ENCODE data around the gene NOSTRIN.

Gene NOSTRIN

GRCh38 chr2:168801961-168802858 is at the start of gene NOSTRIN:
NOSTRIN (plus strand) TSS chr2:168802637; CDS start chr2:168802647, 10 bp downstream.
- no peak for TF ChIP-seq CTCF (IDR thresholded peaks at IDR 0.05)

GRCh38 chr2:168753765-168754329 is 48.6 kb upstream of the NOSTRIN start:
- no peak for DNase-seq
- no peak for TF ChIP-seq CTCF (IDR thresholded peaks at IDR 0.05)
- Mint-ChIP-seq H3K9me3 (no peaks in the 10 kb centered on the region), H3K27me3 (ENCODE audit: low read depth, poor library complexity) (no peaks in the 10 kb centered on the region), H3K4me1 (peaks cover 27% of the 10 kb centered on the region), H3K4me3 (no peak overlapping the region), H3K36me3 (ENCODE audit: low read depth) (peaks cover 18% of the 10 kb centered on the region), H3K27ac (no peak overlapping the region)

More at GRCh38 chr2:168801961-168802858, at the start of gene NOSTRIN:
- Mint-ChIP-seq H3K4me3 (no peak within 1 kb of the TSS), H3K27me3 (ENCODE audit: low read depth, poor library complexity) (no peaks in the 10 kb centered on the region), H3K36me3 (ENCODE audit: low read depth) (no peaks in the 10 kb centered on the region), H3K9me3 (no peaks in the 10 kb centered on the region), H3K27ac (no peak within 1 kb of the TSS), H3K4me1 (peaks cover 16% of the 10 kb centered on the region)
- no peak for DNase-seq

- Mint-ChIP-seq H3K9me3 (no peaks in the 10 kb centered on the region), H3K36me3 (ENCODE audit: low read depth) (peaks cover 18% of the 10 kb centered on the region), H3K4me1 (peaks cover 8% of the 10 kb centered on the region), H3K27ac (peak overlapping the region; percentile 88), H3K4me3 (no peak overlapping the region), H3K27me3 (ENCODE audit: low read depth, poor library complexity) (no peaks in the 10 kb centered on the region)
- no peak for TF ChIP-seq CTCF (IDR thresholded peaks at IDR 0.05)
- DNase-seq: no peak
Observed at GRCh38 chr2:168757223-168757622, 45.2 kb upstream of the NOSTRIN start.

GRCh38 chr2:168758970-168759820 is 43.2 kb upstream of the NOSTRIN start:
- no peak overlapping the region for H3K27ac Mint-ChIP-seq
- peaks cover 19% of the 10 kb centered on the region for H3K36me3 Mint-ChIP-seq (ENCODE audit: low read depth)
- no peak overlapping the region for H3K4me3 Mint-ChIP-seq
- peaks cover 8% of the 10 kb centered on the region for H3K4me1 Mint-ChIP-seq
- peak; percentile 38 for TF ChIP-seq CTCF (IDR thresholded peaks at IDR 0.05)
- no peaks in the 10 kb centered on the region for H3K27me3 Mint-ChIP-seq (ENCODE audit: low read depth, poor library complexity)
- H3K9me3 Mint-ChIP-seq: no peaks in the 10 kb centered on the region
- peak; percentile 7 for DNase-seq

GRCh38 chr2:168765401-168765800 is 37.0 kb upstream of the NOSTRIN start:
- Mint-ChIP-seq H3K27ac (no peak overlapping the region), H3K4me1 (no peaks in the 10 kb centered on the region), H3K9me3 (peaks cover 6% of the 10 kb centered on the region), H3K4me3 (no peak overlapping the region), H3K36me3 (ENCODE audit: low read depth) (peaks cover 65% of the 10 kb centered on the region), H3K27me3 (ENCODE audit: low read depth, poor library complexity) (no peaks in the 10 kb centered on the region)
- DNase-seq: no peak
- no peak for TF ChIP-seq CTCF (IDR thresholded peaks at IDR 0.05)

Data from nephron progenitor cell (in vitro differentiated cells).